PFSK-1 (cell line): ENCODE results near the gene CCDC12.

Source experiments
- POLR2AphosphoS5 ChIP-seq: IDR thresholded peaks from 2 replicates; pipeline ENCODE4 v1.6.1; 2012; ENCODE audit warnings: low read depth, mild to moderate bottlenecking, control low read depth, low read length, moderate library complexity
- TAF1 ChIP-seq: IDR thresholded peaks from 2 replicates; pipeline ENCODE4 v1.6.1; 2012; ENCODE audit warnings: low read length, control low read depth, borderline replicate concordance; ENCODE audit not compliant: insufficient read depth
- TF ChIP-seq, protein P1 (sequence below), 2 experiments: IDR thresholded peaks; 2 replicates each; pipeline versions ENCODE4 v1.6.1 to v1.8.0; 2011 to 2012; ENCODE audit warnings: low read depth in 2 of 2, low read length in 2 of 2, control low read depth in 1 of 2, inconsistent platforms in 1 of 2, mild to moderate bottlenecking in 1 of 2, moderate library complexity in 1 of 2; ENCODE audit not compliant: insufficient read depth in 1 of 2

DNA sequence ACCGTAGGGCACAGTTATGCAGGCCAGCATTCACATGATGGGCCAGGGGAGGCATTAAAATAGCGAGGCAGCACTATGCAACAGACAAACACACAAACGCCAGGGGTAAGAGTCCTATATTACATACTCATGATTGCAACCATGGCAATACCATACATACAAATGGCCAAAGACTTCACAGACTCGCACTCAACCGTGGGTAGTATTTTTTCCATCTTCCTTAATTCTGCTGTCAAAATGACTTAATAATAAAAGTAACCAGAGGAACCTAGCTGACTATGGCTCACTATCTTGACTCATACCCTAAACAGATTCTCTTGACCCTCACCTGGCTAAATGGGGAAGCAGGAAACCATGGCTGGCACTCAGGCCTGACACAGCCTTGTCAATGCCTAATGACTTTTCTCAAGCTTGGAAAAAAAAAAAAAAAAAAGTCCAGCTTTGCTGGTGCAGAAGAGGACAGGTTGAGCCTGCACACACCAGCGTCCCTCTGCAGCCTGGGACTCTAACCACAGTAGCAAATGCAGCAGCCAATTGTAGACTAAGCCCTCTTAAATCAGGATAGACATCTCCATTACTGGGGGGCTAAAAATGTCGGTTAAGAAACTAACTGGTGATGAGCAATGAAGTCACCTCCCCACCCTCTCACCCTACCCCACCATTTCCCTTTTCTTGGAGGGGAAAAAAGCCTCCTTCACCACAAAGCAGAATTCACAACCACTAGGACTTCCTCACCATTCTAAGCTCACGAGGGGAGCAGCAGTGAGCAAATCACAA is 23.1 kb downstream of the CCDC12 start:
- TF ChIP-seq POLR2AphosphoS5 (no peak), TAF1 (no peak)
- TF ChIP-seq, protein P1, sequence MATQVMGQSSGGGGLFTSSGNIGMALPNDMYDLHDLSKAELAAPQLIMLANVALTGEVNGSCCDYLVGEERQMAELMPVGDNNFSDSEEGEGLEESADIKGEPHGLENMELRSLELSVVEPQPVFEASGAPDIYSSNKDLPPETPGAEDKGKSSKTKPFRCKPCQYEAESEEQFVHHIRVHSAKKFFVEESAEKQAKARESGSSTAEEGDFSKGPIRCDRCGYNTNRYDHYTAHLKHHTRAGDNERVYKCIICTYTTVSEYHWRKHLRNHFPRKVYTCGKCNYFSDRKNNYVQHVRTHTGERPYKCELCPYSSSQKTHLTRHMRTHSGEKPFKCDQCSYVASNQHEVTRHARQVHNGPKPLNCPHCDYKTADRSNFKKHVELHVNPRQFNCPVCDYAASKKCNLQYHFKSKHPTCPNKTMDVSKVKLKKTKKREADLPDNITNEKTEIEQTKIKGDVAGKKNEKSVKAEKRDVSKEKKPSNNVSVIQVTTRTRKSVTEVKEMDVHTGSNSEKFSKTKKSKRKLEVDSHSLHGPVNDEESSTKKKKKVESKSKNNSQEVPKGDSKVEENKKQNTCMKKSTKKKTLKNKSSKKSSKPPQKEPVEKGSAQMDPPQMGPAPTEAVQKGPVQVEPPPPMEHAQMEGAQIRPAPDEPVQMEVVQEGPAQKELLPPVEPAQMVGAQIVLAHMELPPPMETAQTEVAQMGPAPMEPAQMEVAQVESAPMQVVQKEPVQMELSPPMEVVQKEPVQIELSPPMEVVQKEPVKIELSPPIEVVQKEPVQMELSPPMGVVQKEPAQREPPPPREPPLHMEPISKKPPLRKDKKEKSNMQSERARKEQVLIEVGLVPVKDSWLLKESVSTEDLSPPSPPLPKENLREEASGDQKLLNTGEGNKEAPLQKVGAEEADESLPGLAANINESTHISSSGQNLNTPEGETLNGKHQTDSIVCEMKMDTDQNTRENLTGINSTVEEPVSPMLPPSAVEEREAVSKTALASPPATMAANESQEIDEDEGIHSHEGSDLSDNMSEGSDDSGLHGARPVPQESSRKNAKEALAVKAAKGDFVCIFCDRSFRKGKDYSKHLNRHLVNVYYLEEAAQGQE (IDR thresholded peaks at IDR 0.05; ENCODE audit: insufficient read depth in 1 of 2, low read depth in 2 of 2, low read length in 2 of 2): no peak
